Suprapubic skin (tissue), 4 donors: Measurements from ENCODE around the gene B3GNT9.

Experiments used
- EP300 ChIP-seq: sonication (generic); formaldehyde crosslinking; IDR thresholded peaks from one replicate; pipeline ENCODE4 v1.6.1; 2017; ENCODE audit warnings: antibody characterized with exemption
- POLR2A ChIP-seq, 2 donors: fragments of 450-650 bp; IDR thresholded peaks; one replicate each; pipeline ENCODE4 v1.6.1; 2017; ENCODE audit warnings: antibody characterized with exemption in 2 of 2, mild to moderate bottlenecking in 2 of 2, moderate library complexity in 2 of 2
- POLR2AphosphoS5 ChIP-seq, 3 donors: sonication (generic); formaldehyde crosslinking; IDR thresholded peaks; one replicate each; pipeline ENCODE4 v1.6.1; 2017; ENCODE audit warnings: antibody characterized with exemption in 3 of 3
- TF ChIP-seq, protein P1 (sequence below), 2 donors: fragments of 200-600 bp in 1 of 2; fragments of 450-650 bp in 1 of 2; sonication (generic) in 1 of 2; IDR thresholded peaks; one replicate each; pipeline ENCODE4 v1.5.1; 2016 to 2019; ENCODE audit warnings: antibody characterized with exemption in 2 of 2, mild to moderate bottlenecking in 1 of 2, moderate library complexity in 1 of 2

DNA sequence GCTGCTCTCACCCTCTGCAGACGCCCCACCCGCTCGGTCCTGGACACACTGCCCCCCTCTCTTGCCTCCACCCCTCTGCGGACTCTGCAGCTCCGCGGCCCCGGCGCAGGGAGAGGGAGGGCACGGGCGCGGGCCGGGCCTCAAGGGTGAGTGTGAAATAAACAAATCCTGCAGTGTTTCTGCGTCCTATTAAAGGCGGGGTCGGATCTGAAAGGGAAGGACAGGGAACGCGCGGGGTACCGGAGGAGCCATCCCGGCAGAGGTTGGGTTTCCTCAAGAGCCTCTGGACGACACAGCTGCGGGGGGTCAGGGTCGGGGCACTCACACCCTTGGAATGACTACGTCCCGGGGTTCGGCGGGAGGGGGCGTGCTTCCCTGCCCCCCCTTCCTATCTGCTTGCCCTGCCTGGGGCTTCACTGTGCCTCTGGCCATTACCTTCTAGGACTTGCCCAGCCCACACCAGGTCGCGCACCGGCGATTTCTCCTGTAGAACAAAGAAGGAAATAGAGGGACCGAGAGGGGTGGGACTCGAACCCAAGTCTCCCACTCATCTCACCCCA, 13.3 kb upstream of the B3GNT9 start:
- TF ChIP-seq, protein P1, sequence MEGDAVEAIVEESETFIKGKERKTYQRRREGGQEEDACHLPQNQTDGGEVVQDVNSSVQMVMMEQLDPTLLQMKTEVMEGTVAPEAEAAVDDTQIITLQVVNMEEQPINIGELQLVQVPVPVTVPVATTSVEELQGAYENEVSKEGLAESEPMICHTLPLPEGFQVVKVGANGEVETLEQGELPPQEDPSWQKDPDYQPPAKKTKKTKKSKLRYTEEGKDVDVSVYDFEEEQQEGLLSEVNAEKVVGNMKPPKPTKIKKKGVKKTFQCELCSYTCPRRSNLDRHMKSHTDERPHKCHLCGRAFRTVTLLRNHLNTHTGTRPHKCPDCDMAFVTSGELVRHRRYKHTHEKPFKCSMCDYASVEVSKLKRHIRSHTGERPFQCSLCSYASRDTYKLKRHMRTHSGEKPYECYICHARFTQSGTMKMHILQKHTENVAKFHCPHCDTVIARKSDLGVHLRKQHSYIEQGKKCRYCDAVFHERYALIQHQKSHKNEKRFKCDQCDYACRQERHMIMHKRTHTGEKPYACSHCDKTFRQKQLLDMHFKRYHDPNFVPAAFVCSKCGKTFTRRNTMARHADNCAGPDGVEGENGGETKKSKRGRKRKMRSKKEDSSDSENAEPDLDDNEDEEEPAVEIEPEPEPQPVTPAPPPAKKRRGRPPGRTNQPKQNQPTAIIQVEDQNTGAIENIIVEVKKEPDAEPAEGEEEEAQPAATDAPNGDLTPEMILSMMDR (IDR thresholded peaks at IDR 0.05): no peak
- TF ChIP-seq EP300: no peak
- no peak for TF ChIP-seq POLR2A (IDR thresholded peaks at IDR 0.05)
- TF ChIP-seq POLR2AphosphoS5 (IDR thresholded peaks at IDR 0.05): no peak
